GM21576 (cell line): ENCODE measurements around the gene FNDC3B.
"Not testable (repeated sequence)": the region's sequence is repeated elsewhere in the genome, so short reads cannot be mapped to it uniquely, and the experiment has no call there.

Source experiments
- ATAC-seq: cut with Tn5 transposase; IDR thresholded peaks from one replicate; pipeline ENCODE4 v1.9.1; 2021; ENCODE audit warnings: mild to moderate bottlenecking, moderate library complexity; ENCODE audit not compliant: unreplicated experiment

The FNDC3B gene

GRCh38 chr3:172030181-172030580, 9.2 kb upstream of the FNDC3B start:
- ATAC-seq, result no peak

DNA sequence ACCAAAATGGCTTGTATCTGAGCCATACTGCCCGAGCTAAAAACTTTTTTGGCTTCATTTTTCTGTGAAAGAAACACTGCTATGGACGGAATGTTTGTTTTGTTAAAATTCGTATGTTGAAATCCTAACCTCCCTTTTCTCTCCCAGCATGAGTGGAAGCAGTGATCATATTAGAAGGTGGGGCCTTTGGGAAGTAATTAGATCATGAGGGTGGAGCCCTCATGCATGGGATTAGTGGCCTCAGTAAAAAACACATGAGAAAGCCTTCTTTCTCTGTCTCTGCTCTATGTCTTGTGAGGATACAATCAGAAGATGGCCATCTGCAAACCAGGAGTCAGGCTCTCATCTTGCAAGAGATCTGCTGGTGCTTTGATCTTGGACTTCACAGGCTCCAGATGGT, 7.4 kb upstream of the FNDC3B start:
- no peak for ATAC-seq

DNA sequence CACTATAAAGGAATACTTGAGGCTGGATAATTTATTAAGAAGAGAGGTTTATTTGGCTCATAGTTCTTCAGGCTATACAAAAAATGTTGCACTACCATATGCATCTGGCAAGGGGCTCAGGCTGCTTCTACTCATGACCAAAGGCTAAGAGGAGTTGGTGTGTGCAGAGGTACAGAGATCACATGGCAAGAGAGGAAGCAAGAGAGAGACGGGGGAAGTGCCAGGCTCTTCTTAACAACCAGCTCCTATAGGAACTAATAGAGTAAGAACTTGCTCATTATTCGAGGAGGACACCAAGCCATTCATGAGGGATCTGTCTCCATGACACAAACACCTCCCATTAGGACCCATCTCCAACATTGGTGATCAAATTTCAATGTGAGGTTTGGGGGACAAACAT, 6.0 kb upstream of the FNDC3B start:
- no peak for ATAC-seq

- no peak for ATAC-seq
Observed at GRCh38 chr3:172034786-172035685, 4.3 kb upstream of the FNDC3B start.

GRCh38 chr3:172036541-172037215, 2.7 kb upstream of the FNDC3B start:
- ATAC-seq, result no peak

DNA sequence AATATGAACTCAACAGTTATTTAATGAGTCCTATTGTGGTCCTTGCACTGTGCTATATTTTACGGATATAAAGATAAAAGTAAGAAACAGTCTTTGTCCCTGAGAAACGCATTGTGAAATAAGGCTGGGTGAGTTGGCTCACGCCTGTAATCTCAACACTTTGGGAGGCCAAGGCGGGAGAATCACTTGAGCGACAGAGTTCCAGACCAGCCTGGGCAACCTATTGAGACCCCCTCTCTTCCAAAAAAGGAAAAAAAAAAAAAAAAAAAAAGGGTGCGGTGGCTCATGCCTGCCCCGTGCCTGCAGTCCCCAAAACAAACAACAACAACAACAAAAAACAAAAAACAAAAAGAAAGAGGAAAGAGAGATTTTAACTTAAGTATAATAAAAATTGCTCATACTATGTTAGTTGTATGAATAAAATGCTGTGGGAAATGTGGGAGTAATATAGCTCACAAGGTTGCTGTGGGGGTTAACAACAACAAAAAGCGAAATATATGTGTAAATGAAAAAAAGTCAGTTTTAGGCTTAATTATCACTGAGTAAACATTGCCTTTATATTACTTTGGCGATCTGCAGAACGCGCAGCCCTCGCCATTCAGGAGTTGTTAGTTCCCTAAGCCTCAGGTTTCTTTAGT, 461 bp upstream of the FNDC3B start:
- no peak for ATAC-seq

DNA sequence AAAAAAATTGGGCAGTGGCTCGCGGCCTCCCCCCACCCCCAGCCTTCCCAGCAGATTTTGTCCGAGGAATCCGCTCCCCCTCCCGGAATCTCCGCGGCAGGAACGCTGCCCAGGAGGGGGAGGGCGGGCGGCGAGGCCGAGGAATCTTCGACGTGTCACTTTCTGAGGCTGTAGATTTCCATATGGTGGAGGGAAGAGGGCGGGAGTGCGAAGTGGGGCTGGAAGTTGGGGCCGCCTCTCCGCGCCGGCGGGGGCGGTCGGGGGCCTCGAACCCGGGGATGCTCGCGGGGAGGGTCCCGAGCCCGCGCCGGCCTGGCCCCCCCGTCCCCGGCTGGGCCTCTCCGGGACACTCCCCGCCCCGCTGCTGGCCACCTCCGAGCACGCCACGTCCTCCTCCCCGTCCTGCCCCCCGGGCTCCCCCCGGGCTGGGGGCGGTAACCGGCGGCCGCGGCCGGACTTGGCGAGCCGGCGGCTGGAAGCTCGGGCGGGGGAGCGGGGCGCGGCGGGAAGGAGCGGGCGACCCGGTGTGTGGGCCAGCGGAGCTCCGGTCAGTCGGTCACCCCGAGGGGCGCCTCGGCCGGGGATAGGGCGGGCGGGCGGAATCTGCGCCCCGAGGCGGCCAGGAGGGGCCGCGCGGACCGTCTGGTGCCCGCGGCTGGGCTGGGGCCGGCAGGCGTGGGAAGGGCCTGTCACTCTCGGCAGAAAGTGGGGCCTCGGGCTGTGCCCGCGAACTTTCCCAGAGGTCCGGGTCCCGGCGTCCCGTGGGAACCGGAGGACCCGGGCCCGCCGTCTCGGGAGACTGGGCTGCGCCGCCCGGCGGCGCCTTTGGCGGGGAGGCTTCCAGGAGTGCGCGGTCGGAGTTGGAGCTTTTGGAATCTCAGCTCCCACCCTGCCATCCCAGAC, 951 bp downstream of the FNDC3B start:
- ATAC-seq, result peak; percentile 20

DNA sequence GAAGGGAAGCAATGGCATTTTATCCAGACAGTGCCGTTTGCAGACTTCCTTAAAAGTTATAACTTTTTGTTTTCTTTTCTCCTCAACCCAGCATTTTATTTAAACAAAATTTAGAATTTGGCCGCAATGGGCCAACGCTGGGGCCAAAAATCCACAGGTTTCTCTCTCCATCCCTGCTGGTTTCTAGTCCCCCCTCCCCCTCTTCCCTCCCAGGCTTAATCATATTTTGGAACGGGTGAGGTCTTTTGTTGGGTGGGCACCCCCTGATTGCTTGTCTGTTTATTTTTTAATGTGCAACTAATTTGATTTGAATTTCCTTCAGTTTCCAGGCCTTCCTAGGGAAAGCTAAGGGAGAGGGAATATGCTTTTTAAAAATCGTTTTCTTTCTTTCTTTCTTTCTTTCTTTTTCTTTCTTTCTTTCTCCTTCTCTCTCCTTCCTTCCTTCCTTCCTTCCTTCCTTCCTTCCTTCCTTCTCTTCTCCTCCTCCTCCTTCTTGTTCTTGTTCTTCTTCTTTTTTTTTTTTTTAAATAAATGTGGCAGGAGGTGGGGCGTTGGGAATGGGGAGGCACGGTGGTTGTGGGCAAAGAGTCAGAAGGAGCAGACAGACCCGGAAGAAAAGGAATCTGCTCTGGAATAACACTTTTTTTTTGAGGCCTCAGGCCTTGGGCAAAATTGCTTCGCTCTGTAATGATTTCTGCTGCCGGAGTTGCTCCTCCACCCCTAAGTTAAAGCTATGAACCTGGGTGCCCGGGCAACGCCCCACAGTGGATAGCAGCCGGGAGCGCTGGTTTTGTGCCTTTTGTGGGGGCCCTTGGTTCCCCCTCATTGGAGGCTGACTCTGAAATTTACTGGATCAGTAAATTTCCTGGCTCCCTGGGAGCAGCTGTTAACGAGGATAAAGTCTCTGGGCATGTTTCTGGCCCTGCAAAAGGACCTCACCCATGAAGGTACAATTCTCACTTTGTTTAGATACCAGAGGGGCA, 1.9 kb downstream of the FNDC3B start:
- no peak for ATAC-seq

- no peak for ATAC-seq
Observed at GRCh38 chr3:172042136-172042662, 2.8 kb downstream of the FNDC3B start.

DNA sequence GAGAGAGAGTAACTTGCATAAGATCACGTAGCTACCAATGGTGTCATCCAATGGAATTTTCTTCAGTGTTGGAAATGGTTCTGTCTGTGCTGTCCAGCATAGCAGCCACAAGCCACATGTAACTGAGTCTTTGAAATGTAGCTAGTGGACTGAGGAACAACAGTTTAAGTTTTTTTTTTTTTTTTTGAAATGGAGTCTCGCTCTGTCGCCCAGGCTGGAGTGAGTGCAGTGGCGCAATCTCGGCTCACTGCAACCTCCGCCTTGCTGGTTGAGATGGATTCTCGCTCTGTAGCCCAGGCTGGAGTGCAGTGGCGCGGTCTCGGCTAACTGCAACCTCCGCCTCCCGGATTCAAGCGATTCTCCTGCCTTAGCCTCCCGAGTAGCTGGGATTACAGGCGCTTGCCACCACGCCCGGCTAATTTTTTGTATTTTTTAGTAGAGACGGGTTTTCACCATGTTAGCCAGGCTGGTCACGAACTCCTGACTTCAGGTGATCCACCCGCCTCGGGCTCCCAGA, 3.3 kb downstream of the FNDC3B start:
- not testable (repeated sequence) for ATAC-seq

DNA sequence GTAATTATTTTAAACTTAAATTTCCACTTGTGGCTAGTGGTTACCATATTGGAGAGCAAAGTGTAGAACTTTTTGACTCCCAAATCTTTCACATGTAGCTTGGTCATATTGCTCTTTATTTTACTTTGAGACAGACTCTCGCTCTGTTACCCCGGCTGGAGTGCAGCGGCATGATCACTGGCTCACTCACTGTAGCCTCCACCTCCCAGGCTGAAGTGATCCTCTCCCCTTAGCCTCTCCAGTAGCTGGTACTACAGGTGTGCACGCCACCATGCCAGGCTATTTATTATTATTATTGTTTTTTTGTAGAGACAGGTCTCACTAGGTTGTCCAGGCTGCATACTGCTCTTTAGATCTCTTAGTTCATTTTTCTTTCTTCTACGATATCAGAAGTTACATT, 3.9 kb downstream of the FNDC3B start:
- ATAC-seq, result no peak

DNA sequence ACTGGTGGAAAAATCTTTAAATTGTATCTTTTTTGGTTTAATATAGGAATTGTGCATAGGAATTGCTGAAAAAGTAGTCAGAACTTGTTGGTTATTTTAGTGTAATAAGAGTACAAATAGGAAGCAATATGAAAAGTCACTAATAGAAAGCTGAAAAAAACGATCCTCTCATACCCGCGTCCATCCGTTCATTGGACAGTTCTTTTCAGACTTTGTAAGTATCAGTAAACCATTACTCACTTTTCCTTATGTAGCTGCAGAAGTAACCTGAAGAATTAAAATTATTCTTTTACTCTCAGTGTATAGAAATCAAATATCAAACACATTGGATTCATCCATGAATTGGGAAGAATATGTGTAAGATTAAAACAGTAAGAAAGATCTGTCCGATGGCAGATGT, 4.4 kb downstream of the FNDC3B start:
- ATAC-seq, result no peak

DNA sequence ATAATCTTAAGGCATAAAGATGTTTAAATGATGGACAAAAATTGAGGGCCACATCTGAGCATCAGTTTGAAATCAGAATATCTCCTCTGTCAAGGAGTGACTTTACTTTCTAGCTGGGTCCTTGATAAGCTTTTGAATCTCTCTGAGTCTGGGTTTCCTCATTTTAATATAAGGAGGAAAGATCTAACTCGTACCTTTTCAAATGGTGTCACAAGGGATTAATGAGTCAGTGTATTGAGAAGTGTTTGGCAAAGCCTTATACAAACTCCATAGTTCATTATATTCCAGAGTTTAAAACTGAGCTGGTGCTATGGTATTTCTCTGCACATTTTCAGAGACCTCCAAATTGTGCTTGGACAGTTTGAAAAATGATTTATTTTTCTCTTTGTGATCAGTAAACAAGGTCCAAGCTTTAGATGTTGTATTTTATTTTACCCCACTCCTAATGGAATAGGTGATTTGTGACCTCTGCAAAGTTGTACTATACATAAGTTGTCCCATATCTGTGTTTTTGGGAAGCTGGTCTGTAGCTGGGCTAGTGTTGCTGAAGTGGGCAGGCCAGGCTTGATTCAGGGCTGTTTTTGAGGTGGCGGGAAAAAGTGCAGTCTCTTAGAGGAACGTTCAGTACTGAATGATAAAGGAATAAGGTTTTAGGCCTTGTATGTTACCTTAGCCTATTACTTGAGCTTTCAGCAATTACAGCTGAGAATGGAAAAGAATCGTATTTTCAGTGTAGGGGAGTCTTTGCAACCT, 5.6 kb downstream of the FNDC3B start:
- no peak for ATAC-seq

- ATAC-seq, result no peak
Observed at GRCh38 chr3:172046268-172046915, 7.0 kb downstream of the FNDC3B start.

- ATAC-seq, result no peak
Observed at GRCh38 chr3:172047567-172048115, 8.3 kb downstream of the FNDC3B start.

DNA sequence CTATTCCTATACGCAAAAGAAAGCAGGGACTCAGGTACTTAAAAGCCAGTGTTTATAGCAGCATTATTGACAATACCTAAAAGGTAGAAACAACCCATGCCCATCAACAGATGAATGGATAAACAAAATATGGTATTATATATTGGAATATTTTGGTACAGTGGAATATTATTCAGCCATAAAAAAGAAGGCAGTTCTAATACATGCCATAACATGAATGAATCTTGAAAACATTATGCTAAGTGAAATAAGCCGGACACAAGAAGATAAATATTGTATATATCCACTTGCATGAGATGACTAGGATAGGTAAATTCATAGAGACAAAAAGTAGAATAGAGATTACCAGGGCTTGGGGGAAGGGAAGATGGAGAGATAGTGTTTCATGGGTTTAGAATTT, 9.2 kb downstream of the FNDC3B start:
- no peak for ATAC-seq

DNA sequence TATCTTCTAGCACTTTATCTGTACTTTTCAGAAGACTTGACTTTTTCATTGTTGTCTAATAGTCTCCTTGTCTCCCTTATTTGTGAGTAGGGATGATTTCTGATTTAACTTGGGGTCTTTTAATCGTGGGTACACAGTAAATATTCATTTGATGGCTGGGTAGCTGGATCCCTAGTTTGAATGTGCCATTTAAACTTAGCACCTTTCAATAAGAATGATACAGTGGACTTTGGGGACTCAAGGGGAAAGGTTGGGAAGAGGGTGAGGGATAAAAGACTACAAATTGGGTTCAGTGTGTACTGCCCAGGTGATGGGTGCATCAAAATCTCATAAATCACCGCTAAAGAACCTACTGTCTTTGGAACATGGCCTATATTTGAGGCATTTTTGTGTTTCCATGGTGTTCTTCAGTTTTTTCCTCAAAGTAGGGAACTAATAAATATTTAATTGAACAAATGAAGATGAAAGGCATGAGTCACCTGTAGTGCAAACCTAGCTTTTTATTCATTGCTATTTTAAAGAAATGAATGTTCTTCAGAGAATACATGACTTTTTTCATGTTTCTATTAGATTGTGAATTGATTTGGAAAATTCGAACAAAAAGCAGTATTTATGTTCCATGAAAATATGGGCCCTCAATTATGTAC, 12.1 kb downstream of the FNDC3B start:
- ATAC-seq, result no peak
